Measurements from ENCODE around the gene NPR2. TPM values are rescaled to one million over a fixed set of nuclear protein-coding genes. Genes with fewer than 3 reads are reported as not detected.

Gene NPR2
- total and polyA plus RNA-seq, 8 donors = 17.6 to 58.6 (median 47.2) TPM

DNA sequence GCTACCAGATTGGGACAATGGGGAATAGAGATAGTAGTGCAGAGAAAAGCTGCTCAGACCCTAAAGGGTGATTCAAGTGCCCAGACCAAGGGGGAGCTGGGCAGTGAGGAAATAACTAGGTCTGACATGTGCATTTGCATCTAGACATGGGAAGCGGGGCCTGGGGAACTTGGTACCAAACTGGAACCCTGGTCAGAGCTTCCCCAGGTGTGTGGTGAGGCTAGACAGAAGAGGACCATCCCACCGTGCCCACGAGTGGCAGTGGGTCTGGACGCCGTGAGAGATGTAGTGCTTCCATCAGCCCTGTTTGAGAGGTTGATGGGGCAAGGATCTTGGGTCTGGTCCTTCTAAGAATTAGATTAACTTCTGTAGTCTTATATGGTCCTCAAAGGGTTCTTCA is 45.2 kb downstream of the NPR2 start:
- H3K4me3 ChIP-seq = no peak overlapping the region
- no peak for ATAC-seq
- intact Hi-C loops (cut with DNase I) = no loop called here

DNA sequence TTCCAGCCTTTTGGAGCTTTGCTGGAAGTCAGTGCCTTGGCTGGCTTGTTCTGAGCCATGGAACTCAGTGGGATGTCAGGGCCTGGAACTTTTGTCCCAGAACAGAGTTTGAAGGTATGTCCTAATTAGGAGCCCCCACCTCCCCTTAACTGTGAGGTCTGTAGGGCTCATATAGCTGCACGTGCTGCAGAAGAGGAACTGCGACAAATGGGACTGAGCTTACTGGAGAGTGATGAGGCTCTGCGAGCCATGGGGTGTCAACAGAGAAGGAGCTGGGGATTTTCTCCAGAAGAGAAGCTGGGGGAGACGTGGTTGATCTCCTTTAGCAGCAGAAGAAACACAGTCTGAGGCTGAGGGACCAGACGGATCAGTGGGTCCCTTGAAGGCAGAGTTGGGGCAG is 48.5 kb downstream of the NPR2 start:
- intact Hi-C loops (cut with DNase I) = no loop called here

More for the DNA sequence above, 45.2 kb downstream of the NPR2 start:
- Histone ChIP-seq H3K4me1 (peaks cover 0 to 23% of the 10 kb centered on the region in 2 donors), H3K9me3 (no peaks in the 10 kb centered on the region), H3K27ac (no peak overlapping the region), H3K36me3 (no peaks in the 10 kb centered on the region), H3K27me3 (peaks cover 0 to 31% of the 10 kb centered on the region in 2 donors)
- no peak for DNase-seq
- no peak for TF ChIP-seq CTCF (IDR thresholded peaks at IDR 0.05)

DNA sequence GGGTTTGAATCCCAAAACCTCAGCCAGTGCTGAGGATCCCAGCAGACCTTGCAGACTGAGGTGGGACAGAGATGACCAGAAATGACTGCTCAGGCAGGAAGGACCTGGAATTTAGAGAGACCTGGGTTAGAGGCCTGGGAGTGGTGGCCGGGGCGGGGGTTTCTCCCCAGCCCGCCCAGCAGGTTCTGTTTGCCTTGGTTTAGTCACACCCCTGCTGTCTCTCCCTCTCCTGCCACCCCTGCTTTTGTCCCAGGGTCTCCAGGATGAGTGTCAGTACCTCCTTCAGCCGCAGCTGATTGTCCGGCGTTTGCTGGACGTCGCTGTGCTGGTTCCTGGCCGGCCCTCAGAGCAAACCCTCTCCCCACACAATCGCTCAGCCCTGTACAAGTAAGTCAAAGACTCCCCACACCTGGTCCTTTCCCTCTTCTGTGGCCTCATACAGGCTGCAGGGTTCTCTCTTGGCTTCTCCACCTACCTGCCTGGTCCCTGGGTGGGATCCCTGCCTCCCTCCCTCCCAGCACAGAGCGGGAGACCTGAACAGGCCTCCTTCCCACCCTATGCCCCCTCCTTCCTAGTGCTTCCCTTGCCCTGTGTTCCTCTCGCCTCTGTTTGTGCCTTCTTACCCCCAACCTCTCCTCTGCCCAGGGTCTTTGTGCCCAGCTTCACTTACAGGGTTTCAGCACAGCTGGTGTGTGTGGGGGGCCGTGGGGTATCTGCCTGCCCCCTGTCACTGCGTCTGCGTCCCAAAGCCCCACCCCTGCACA is 49.7 kb downstream of the NPR2 start:
- H3K4me3 ChIP-seq = no peak overlapping the region
- DNase-seq = no peak
- TF ChIP-seq CTCF (IDR thresholded peaks at IDR 0.05) = no peak

More for the DNA sequence above, 48.5 kb downstream of the NPR2 start:
- H3K9me3 ChIP-seq = no peaks in the 10 kb centered on the region
- H3K4me1 ChIP-seq = peaks cover 14 to 35% of the 10 kb centered on the region in 2 donors
- H3K4me3 ChIP-seq = no peak overlapping the region
- H3K27ac ChIP-seq = no peak overlapping the region
- peaks cover 0 to 41% of the 10 kb centered on the region in 2 donors for H3K27me3 ChIP-seq
- no peak for ATAC-seq
- no peak for DNase-seq
- no peaks in the 10 kb centered on the region for H3K36me3 ChIP-seq
- no peak for TF ChIP-seq CTCF (IDR thresholded peaks at IDR 0.05)

DNA sequence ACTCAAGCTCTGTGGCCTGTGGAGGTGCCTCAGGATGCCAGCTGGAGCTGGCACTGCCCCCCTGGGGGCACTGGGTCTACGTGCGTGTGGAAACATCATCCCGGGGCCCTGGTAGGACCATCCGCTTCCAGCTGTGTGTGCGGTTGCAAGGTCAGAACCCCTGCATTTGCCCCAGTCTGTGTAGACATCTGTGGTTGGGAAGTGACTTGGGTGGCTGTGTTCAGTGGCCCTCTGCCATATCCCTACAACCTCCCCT is 50.2 kb downstream of the NPR2 start:
- TF ChIP-seq CTCF (IDR thresholded peaks at IDR 0.05) = no peak
- Histone ChIP-seq H3K9me3 (no peaks in the 10 kb centered on the region), H3K27me3 (peaks cover 0 to 48% of the 10 kb centered on the region in 2 donors), H3K36me3 (no peaks in the 10 kb centered on the region), H3K4me3 (no peak overlapping the region), H3K27ac (no peak overlapping the region), H3K4me1 (peaks cover 21 to 49% of the 10 kb centered on the region in 2 donors)
- DNase-seq (no peak), ATAC-seq (no peak)
- intact Hi-C loops (cut with DNase I) = no loop called here

More for the DNA sequence above, 49.7 kb downstream of the NPR2 start:
- Histone ChIP-seq H3K36me3 (no peaks in the 10 kb centered on the region), H3K27ac (no peak overlapping the region), H3K27me3 (peaks cover 0 to 43% of the 10 kb centered on the region in 2 donors), H3K4me1 (peaks cover 21 to 44% of the 10 kb centered on the region in 2 donors), H3K9me3 (no peaks in the 10 kb centered on the region)
- intact Hi-C loops (cut with DNase I) = no loop called here
- ATAC-seq = no peak

- no peak for TF ChIP-seq CTCF (IDR thresholded peaks at IDR 0.05)
- H3K4me3 ChIP-seq = no peak overlapping the region
- peaks cover 0 to 54% of the 10 kb centered on the region in 2 donors for H3K27me3 ChIP-seq
- no peak for DNase-seq
- H3K27ac ChIP-seq = no peak overlapping the region
- no peak for ATAC-seq
- peaks cover 21 to 49% of the 10 kb centered on the region in 2 donors for H3K4me1 ChIP-seq
- no peaks in the 10 kb centered on the region for H3K9me3 ChIP-seq
- H3K36me3 ChIP-seq = no peaks in the 10 kb centered on the region
- intact Hi-C loops (cut with DNase I) = no loop called here
These were observed 50.8 kb downstream of the NPR2 start for GRCh38 chr9:35842020-35842745.
